SK-N-SH treated with all-trans-retinoic acid at 6 μM for 48 hours (cell line): ENCODE data around the gene PPIL1.

Experiments used
- ATAC-seq: fragments of 200-7000 bp; cut with Tn5 transposase; 3 replicates; pipeline ENCODE4 v1.9.1; 2020; ENCODE audit warnings: mild to moderate bottlenecking, moderate library complexity
- BACH2 ChIP-seq: fragments of 250-450 bp; sonication (Bioruptor Pico); IDR thresholded peaks from 2 replicates; pipeline ENCODE4 v1.9.0; 2021; ENCODE audit warnings: mild to moderate bottlenecking, borderline replicate concordance
- CSRNP3 ChIP-seq: fragments of 250-450 bp; sonication (Bioruptor Pico); IDR thresholded peaks from 2 replicates; pipeline ENCODE4 v1.5.1; 2021; ENCODE audit warnings: mild to moderate bottlenecking, moderate library complexity
- GLIS3 ChIP-seq: fragments of 250-450 bp; sonication (Bioruptor Pico); IDR thresholded peaks from 2 replicates; pipeline ENCODE4 v1.5.0; 2020; ENCODE audit warnings: mild to moderate bottlenecking, moderate library complexity
- ISL1 ChIP-seq: fragments of 250-450 bp; sonication (Bioruptor Pico); IDR thresholded peaks from 2 replicates; pipeline ENCODE4 v2.1.2; 2022; ENCODE audit warnings: mild to moderate bottlenecking, moderate library complexity
- OSR1 ChIP-seq: fragments of 250-450 bp; sonication (Bioruptor Pico); IDR thresholded peaks from 2 replicates; pipeline ENCODE4 v1.8.0; 2022; ENCODE audit warnings: moderate library complexity, mild to moderate bottlenecking, inconsistent platforms
- PATZ1 ChIP-seq: fragments of 250-450 bp; sonication (Bioruptor Pico); IDR thresholded peaks from 2 replicates; pipeline ENCODE4 v1.8.0; 2020; ENCODE audit warnings: mild to moderate bottlenecking, moderate library complexity, borderline replicate concordance
- PPARA ChIP-seq: fragments of 250-450 bp; sonication (Bioruptor Pico); IDR thresholded peaks from 2 replicates; pipeline ENCODE4 v1.5.0; 2020; ENCODE audit warnings: mild to moderate bottlenecking, borderline replicate concordance
- RARB ChIP-seq: fragments of 250-450 bp; sonication (Bioruptor Pico); IDR thresholded peaks from 2 replicates; pipeline ENCODE4 v1.8.0; 2021; ENCODE audit warnings: mild to moderate bottlenecking, moderate library complexity
- SNAI2 ChIP-seq: fragments of 250-450 bp; sonication (Bioruptor Pico); IDR thresholded peaks from 2 replicates; pipeline ENCODE4 v1.5.0; 2020; ENCODE audit warnings: mild to moderate bottlenecking, moderate library complexity
- TCF4 ChIP-seq: fragments of 250-450 bp; sonication (Bioruptor Pico); IDR thresholded peaks from 2 replicates; pipeline ENCODE4 v1.8.0; 2021; ENCODE audit warnings: mild to moderate bottlenecking, moderate library complexity, borderline replicate concordance
- ZC3H10 ChIP-seq: fragments of 250-450 bp; sonication (Bioruptor Pico); IDR thresholded peaks from 2 replicates; pipeline ENCODE4 v1.5.1; 2021; ENCODE audit warnings: mild to moderate bottlenecking, moderate library complexity
- ZNF565 ChIP-seq: fragments of 450-650 bp; formaldehyde crosslinking; conservative IDR thresholded peaks from 2 replicates; pipeline ENCODE4 v1.5.0; 2020; ENCODE audit warnings: low read depth, mild to moderate bottlenecking, moderate library complexity
- ZNF70 ChIP-seq: fragments of 450-650 bp; formaldehyde crosslinking; IDR thresholded peaks from 2 replicates; pipeline ENCODE4 v1.5.0; 2020; ENCODE audit warnings: mild to moderate bottlenecking, moderate library complexity
- ZNF8 ChIP-seq: fragments of 450-650 bp; formaldehyde crosslinking; IDR thresholded peaks from 2 replicates; pipeline ENCODE4 v1.5.0; 2020; ENCODE audit warnings: mild to moderate bottlenecking, moderate library complexity
- TF ChIP-seq, protein P1 (sequence below): fragments of 250-450 bp; sonication (Bioruptor Pico); IDR thresholded peaks from 2 replicates; pipeline ENCODE4 v1.5.0; 2020; ENCODE audit warnings: mild to moderate bottlenecking, moderate library complexity
- TF ChIP-seq, protein P2 (sequence below): fragments of 250-450 bp; sonication (Bioruptor Pico); IDR thresholded peaks from 2 replicates; pipeline ENCODE4 v1.8.0; 2021; ENCODE audit warnings: low read depth, mild to moderate bottlenecking, moderate library complexity, borderline replicate concordance

Gene PPIL1

GRCh38 chr6:36888654-36889481 is 14.3 kb upstream of the PPIL1 start:
- no peak for ATAC-seq
- TF ChIP-seq OSR1 (no peak), BACH2 (no peak), ISL1 (CRISPR knock-in tag) (no peak), ZC3H10 (no peak), GLIS3 (CRISPR knock-in tag) (no peak)
- TF ChIP-seq, protein P1, sequence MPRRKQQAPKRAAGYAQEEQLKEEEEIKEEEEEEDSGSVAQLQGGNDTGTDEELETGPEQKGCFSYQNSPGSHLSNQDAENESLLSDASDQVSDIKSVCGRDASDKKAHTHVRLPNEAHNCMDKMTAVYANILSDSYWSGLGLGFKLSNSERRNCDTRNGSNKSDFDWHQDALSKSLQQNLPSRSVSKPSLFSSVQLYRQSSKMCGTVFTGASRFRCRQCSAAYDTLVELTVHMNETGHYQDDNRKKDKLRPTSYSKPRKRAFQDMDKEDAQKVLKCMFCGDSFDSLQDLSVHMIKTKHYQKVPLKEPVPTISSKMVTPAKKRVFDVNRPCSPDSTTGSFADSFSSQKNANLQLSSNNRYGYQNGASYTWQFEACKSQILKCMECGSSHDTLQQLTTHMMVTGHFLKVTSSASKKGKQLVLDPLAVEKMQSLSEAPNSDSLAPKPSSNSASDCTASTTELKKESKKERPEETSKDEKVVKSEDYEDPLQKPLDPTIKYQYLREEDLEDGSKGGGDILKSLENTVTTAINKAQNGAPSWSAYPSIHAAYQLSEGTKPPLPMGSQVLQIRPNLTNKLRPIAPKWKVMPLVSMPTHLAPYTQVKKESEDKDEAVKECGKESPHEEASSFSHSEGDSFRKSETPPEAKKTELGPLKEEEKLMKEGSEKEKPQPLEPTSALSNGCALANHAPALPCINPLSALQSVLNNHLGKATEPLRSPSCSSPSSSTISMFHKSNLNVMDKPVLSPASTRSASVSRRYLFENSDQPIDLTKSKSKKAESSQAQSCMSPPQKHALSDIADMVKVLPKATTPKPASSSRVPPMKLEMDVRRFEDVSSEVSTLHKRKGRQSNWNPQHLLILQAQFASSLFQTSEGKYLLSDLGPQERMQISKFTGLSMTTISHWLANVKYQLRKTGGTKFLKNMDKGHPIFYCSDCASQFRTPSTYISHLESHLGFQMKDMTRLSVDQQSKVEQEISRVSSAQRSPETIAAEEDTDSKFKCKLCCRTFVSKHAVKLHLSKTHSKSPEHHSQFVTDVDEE: no peak

GRCh38 chr6:36888115-36888643 is 13.6 kb upstream of the PPIL1 start:
- ATAC-seq: no peak

DNA sequence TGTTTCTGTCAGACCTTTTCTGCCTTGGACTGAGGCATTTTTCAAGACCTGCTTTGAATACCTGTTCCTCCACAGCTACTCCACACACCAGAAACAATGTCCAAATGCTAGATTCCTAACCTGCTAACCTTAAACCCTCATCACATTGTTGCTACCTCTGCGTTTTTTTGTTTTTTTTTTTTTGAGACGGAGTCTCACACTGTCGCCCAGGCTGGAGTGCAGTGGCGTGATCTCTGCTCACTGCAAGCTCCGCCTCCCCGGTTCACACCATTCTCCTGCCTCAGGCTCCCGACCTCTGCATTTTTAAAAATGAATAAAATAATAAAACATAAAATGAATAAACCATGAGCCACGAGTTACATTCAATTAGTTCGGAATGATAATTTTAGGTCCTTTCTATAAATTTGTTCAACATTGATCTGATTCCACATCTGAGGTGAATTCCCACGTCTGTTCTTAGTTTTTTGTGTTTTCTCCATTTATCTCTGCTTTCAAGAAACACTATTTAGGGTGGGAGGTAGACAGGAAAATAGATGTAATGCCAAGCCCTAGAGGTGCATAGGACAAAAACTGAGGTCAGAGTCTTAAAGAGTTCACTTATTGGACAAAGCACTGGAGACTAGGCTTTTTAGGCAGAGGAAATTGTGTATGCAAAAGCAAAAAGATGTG is 12.5 kb upstream of the PPIL1 start:
- no peak for ATAC-seq
- no peak for TF ChIP-seq RARB (CRISPR knock-in tag)
- no peak for TF ChIP-seq ZNF70 (CRISPR knock-in tag)
- no peak for TF ChIP-seq PATZ1
- no peak for TF ChIP-seq ZNF8 (CRISPR knock-in tag)
- no peak for TF ChIP-seq GLIS3 (CRISPR knock-in tag)
- TF ChIP-seq, protein P2, sequence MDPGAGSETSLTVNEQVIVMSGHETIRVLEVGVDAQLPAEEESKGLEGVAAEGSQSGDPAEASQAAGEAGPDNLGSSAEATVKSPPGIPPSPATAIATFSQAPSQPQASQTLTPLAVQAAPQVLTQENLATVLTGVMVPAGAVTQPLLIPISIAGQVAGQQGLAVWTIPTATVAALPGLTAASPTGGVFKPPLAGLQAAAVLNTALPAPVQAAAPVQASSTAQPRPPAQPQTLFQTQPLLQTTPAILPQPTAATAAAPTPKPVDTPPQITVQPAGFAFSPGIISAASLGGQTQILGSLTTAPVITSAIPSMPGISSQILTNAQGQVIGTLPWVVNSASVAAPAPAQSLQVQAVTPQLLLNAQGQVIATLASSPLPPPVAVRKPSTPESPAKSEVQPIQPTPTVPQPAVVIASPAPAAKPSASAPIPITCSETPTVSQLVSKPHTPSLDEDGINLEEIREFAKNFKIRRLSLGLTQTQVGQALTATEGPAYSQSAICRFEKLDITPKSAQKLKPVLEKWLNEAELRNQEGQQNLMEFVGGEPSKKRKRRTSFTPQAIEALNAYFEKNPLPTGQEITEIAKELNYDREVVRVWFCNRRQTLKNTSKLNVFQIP (CRISPR knock-in tag): no peak

More at GRCh38 chr6:36888115-36888643, 13.6 kb upstream of the PPIL1 start:
- TF ChIP-seq, protein P1: no peak
- TF ChIP-seq ZNF70 (CRISPR knock-in tag): no peak
- TF ChIP-seq BACH2: no peak
- no peak for TF ChIP-seq ZNF565
- TF ChIP-seq PPARA: no peak
- no peak for TF ChIP-seq OSR1
- TF ChIP-seq, protein P2 (CRISPR knock-in tag): no peak
- no peak for TF ChIP-seq GLIS3 (CRISPR knock-in tag)
- TF ChIP-seq CSRNP3 (CRISPR knock-in tag): no peak
- no peak for TF ChIP-seq SNAI2 (CRISPR knock-in tag)
- TF ChIP-seq TCF4 (CRISPR knock-in tag): no peak
- no peak for TF ChIP-seq ZC3H10
- TF ChIP-seq RARB (CRISPR knock-in tag): no peak
- no peak for TF ChIP-seq ISL1 (CRISPR knock-in tag)
- TF ChIP-seq ZNF8 (CRISPR knock-in tag): no peak
